Esophagus muscularis mucosa (tissue), 3 donors: ENCODE measurements around the gene GRAMD4.

Experiments
- POLR2AphosphoS5 ChIP-seq, 2 donors: sonication (generic); formaldehyde crosslinking; IDR thresholded peaks; one replicate each; pipeline ENCODE4 v1.6.1; 2017; ENCODE audit warnings: antibody characterized with exemption in 2 of 2
- TF ChIP-seq, protein P1 (sequence below), 3 experiments: fragments of 200-600 bp in 2 of 3; fragments of 450-650 bp in 1 of 3; sonication (generic) in 2 of 3; IDR thresholded peaks; one replicate each; pipeline ENCODE4 v1.5.1; 2017 to 2019; ENCODE audit warnings: antibody characterized with exemption in 3 of 3, mild to moderate bottlenecking in 2 of 3, moderate library complexity in 1 of 3

- TF ChIP-seq, protein P1, sequence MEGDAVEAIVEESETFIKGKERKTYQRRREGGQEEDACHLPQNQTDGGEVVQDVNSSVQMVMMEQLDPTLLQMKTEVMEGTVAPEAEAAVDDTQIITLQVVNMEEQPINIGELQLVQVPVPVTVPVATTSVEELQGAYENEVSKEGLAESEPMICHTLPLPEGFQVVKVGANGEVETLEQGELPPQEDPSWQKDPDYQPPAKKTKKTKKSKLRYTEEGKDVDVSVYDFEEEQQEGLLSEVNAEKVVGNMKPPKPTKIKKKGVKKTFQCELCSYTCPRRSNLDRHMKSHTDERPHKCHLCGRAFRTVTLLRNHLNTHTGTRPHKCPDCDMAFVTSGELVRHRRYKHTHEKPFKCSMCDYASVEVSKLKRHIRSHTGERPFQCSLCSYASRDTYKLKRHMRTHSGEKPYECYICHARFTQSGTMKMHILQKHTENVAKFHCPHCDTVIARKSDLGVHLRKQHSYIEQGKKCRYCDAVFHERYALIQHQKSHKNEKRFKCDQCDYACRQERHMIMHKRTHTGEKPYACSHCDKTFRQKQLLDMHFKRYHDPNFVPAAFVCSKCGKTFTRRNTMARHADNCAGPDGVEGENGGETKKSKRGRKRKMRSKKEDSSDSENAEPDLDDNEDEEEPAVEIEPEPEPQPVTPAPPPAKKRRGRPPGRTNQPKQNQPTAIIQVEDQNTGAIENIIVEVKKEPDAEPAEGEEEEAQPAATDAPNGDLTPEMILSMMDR (IDR thresholded peaks at IDR 0.05): no peak
- no peak for TF ChIP-seq POLR2AphosphoS5 (IDR thresholded peaks at IDR 0.05)
These were observed 15.6 kb downstream of the GRAMD4 start for GRCh38 chr22:46635756-46636155.
